LNCAP (cell line): ENCODE measurements around the gene FHIT.

Experiments
- CTCF ChIP-seq: fragments of 450-650 bp; IDR thresholded peaks from 2 replicates; pipeline ENCODE4 v1.5.1; 2017; ENCODE audit warnings: mild to moderate bottlenecking

The FHIT gene

GRCh38 chr3:60675424-60675823, 575.8 kb downstream of the FHIT start:
- no peak for TF ChIP-seq CTCF

- TF ChIP-seq CTCF = no peak
Measured at GRCh38 chr3:60674870-60675269, 576.4 kb downstream of the FHIT start.

- no peak for TF ChIP-seq CTCF
Measured at GRCh38 chr3:60673123-60673522, 578.1 kb downstream of the FHIT start.

- no peak for TF ChIP-seq CTCF
Measured at GRCh38 chr3:60669636-60670035, 581.6 kb downstream of the FHIT start.

GRCh38 chr3:60660026-60660425, 591.2 kb downstream of the FHIT start:
- TF ChIP-seq CTCF = no peak

GRCh38 chr3:60659098-60659497, 592.2 kb downstream of the FHIT start:
- no peak for TF ChIP-seq CTCF

GRCh38 chr3:60657972-60658371, 593.3 kb downstream of the FHIT start:
- no peak for TF ChIP-seq CTCF

GRCh38 chr3:60652829-60653228, 598.4 kb downstream of the FHIT start:
- no peak for TF ChIP-seq CTCF
